Right lobe of liver (tissue), 6 donors: ENCODE data around the gene MMP13. TPM values are rescaled to one million over a fixed set of nuclear protein-coding genes. Genes with fewer than 3 reads are reported as not detected.

Experiments used
- ATAC-seq, 4 donors: fragments of 200-7000 bp; cut with Tn5 transposase; one replicate each; pipeline ENCODE4 v1.9.1; 2020; ENCODE audit warnings: mild to moderate bottlenecking in 4 of 4, moderate library complexity in 4 of 4
- DNase-seq, 3 donors: peaks; one replicate each; pipeline ENCODE4 v3.0.0-alpha.2; 2020
- H3K27ac ChIP-seq, 3 donors: fragments of 200-600 bp; one replicate each; pipeline ENCODE4 v1.8.0; 2022
- H3K27me3 ChIP-seq, 2 donors: fragments of 200-600 bp; one replicate each; pipeline ENCODE4 v1.8.0; 2022
- H3K36me3 ChIP-seq, 4 donors: fragments of 200-600 bp; sonication (generic) in 1 of 4; one replicate each; pipeline versions ENCODE4 v1.5.1 to v1.8.0; 2017 to 2022; ENCODE audit warnings: control low read depth in 1 of 4
- H3K4me1 ChIP-seq, 4 donors: fragments of 200-600 bp; sonication (generic) in 1 of 4; one replicate each; pipeline versions ENCODE4 v1.5.1 to v1.8.0; 2017 to 2022; ENCODE audit warnings: control low read depth in 1 of 4
- H3K4me3 ChIP-seq, 3 donors: fragments of 200-600 bp; one replicate each; pipeline ENCODE4 v1.8.0; 2022
- H3K9me3 ChIP-seq, 4 donors: fragments of 200-600 bp; sonication (generic) in 1 of 4; one replicate each; pipeline versions ENCODE4 v1.5.1 to v1.8.0; 2017 to 2022; ENCODE audit warnings: control low read depth in 1 of 4
- CTCF ChIP-seq, 4 donors: fragments of 200-600 bp in 3 of 4; fragments of 450-650 bp in 1 of 4; IDR thresholded peaks; one replicate each; pipeline versions ENCODE4 v1.5.1 to v1.8.0; 2016 to 2022; ENCODE audit warnings: antibody characterized with exemption in 4 of 4, mild to moderate bottlenecking in 2 of 4
- POLR2A ChIP-seq: fragments of 450-650 bp; IDR thresholded peaks from one replicate; pipeline ENCODE4 v1.6.1; 2017; ENCODE audit warnings: antibody characterized with exemption, mild to moderate bottlenecking
- WGBS: methylation state at CpG from one replicate; pipeline ENCODE4 v1.1.6; 2018; ENCODE audit warnings: low coverage, low lambda C conversion rate; ENCODE audit not compliant: insufficient coverage; ENCODE audit errors: missing lambda C conversion rate; 5-methylcytosine and 5-hydroxymethylcytosine counted together
- intact Hi-C, 2 donors: fragments of 100-400 bp; cut with DNase I; formaldehyde crosslinking; loops; one replicate each; pipeline versions ENCODE4 v1.11.2 to v1.14.1; 2022
- small RNA-seq, 2 experiments: library from RNA; depleted of rRNA; stranded (forward); fragments of <200 nt; gene quantifications; one replicate each; pipeline ENCODE3, GENCODE V24; 2016
- total RNA-seq, 6 experiments: library from RNA; depleted of rRNA in 2 of 6; stranded (reverse); fragments of >200 nt in 2 of 6; fragmentation: NEBNext Ultra II Directional in 3 of 6; extraction: Animal tissue kit (Norgen Biotek cat#: 25700) in 3 of 6; gene quantifications; one replicate each; pipeline versions ENCODE4 v1.1.0 to v1.2.4, GENCODE V29; 2016 to 2023
- donor health status: DM: no; HTN: yes; CAD: no.
- donor health status: DM: no; HTN: no; CAD: no.
- donor health status: DM: no; HTN: no; CAD: no.
- donor health status: DM: no; HTN: yes; CAD: no.
- donor health status: DM: no; HTN: yes; CAD: no.

Gene MMP13
- total RNA-seq, 6 experiments from 2014 or later, result not detected

- Histone ChIP-seq H3K4me3 (no peak overlapping the region), H3K27ac (no peak overlapping the region), H3K4me1 (no peaks in the 10 kb centered on the region), H3K9me3 (no peaks in the 10 kb centered on the region), H3K27me3 (no peaks in the 10 kb centered on the region), H3K36me3 (no peaks in the 10 kb centered on the region)
- DNase-seq (no peak), ATAC-seq (no peak)
- TF ChIP-seq POLR2A (no peak), CTCF (IDR thresholded peaks at IDR 0.05) (no peak)
- WGBS, result 57% methylated on average over 2 of the region's 2 CpGs
- intact Hi-C loops, result no loop called here
Observed at GRCh38 chr11:102900346-102900745, 55.2 kb downstream of the MMP13 start.

Small RNA genes within 50 kb of the gene (small RNA-seq; reads per million reads assigned to genes)
- gene RNU7-159P, result 0 reads per million in 2 experiments

Other genes starting within 250 kb of the MMP13 start
- gene MMP27, start 250.0 kb downstream of the MMP13 start, total RNA-seq, result under 1 TPM in 1 of 6 experiments, not detected in 5; 0.11 TPM
- 1 to 10 TPM in 1 of 6 experiments, under 1 TPM in 4, not detected in 1; 0.14 to 1.2 (median 0.74) TPM for gene MMP8, start 230.8 kb downstream of the MMP13 start, total RNA-seq
- gene MMP10, start 175.1 kb downstream of the MMP13 start, total RNA-seq, result under 1 TPM in 1 of 6 experiments, not detected in 5; 0.35 TPM
- gene MMP1, start 157.6 kb downstream of the MMP13 start, total RNA-seq, result under 1 TPM in 1 of 6 experiments, not detected in 5; 0.22 TPM
- gene MMP3, start 112.1 kb downstream of the MMP13 start, total RNA-seq, result not detected
- gene MMP12, start 80.8 kb downstream of the MMP13 start, total RNA-seq, result 1 to 10 TPM in 1 of 6 experiments, not detected in 5; 1.5 TPM
- 10 to 100 TPM in 3 of 6 experiments, 1 to 10 TPM in 3; 6.4 to 35.4 (median 10.4) TPM for gene DCUN1D5, start 136.4 kb upstream of the MMP13 start, total RNA-seq
- 1 to 10 TPM; 1.0 to 3.4 (median 1.5) TPM for gene DYNC2H1, start 153.7 kb upstream of the MMP13 start, total RNA-seq